Gastrocnemius medialis (tissue), 4 donors: Measurements from ENCODE around the gene BIRC2. TPM values are rescaled to one million over a fixed set of nuclear protein-coding genes. Genes with fewer than 3 reads are reported as not detected.

Source experiments
- ATAC-seq, 2 donors: fragments of 150-250 bp; one replicate each; pipeline ENCODE4 v1.9.1; 2016
- DNase-seq, 2 donors: peaks; one replicate each; pipeline ENCODE4 v3.0.0-alpha.2; 2019
- H3K27ac ChIP-seq, 4 donors: fragments of 200-600 bp; sonication (generic); 1 replicate in 1 of 4; 2 replicates in 3 of 4; pipeline ENCODE4 v1.5.1; 2016 to 2018; ENCODE audit warnings: mild to moderate bottlenecking in 2 of 4, moderate library complexity in 1 of 4
- H3K27me3 ChIP-seq, 3 donors: fragments of 200-600 bp; sonication (generic) in 2 of 3; 1 replicate in 1 of 3; 2 replicates in 2 of 3; pipeline versions ENCODE4 v1.5.1 to v1.6.0; 2016 to 2019; ENCODE audit warnings: mild to moderate bottlenecking in 1 of 3, moderate library complexity in 1 of 3
- H3K36me3 ChIP-seq, 2 donors: fragments of 200-600 bp; sonication (generic) in 1 of 2; one replicate each; pipeline ENCODE4 v1.5.1; 2017 to 2018
- H3K4me1 ChIP-seq, 2 donors: fragments of 200-600 bp; sonication (generic) in 1 of 2; one replicate each; pipeline ENCODE4 v1.5.1; 2016 to 2017; ENCODE audit warnings: mild to moderate bottlenecking in 2 of 2
- H3K4me3 ChIP-seq, 4 donors: fragments of 200-600 bp; sonication (generic) in 3 of 4; 1 replicate in 1 of 4; 2 replicates in 3 of 4; pipeline ENCODE4 v1.5.1; 2016 to 2019; ENCODE audit warnings: mild to moderate bottlenecking in 2 of 4
- H3K9me3 ChIP-seq, 3 donors: fragments of 200-600 bp; sonication (generic) in 2 of 3; 1 replicate in 1 of 3; 2 replicates in 2 of 3; pipeline ENCODE4 v1.5.1; 2016 to 2019
- POLR2A ChIP-seq, 2 donors: fragments of 450-650 bp; IDR thresholded peaks; one replicate each; pipeline ENCODE4 v1.6.1; 2017; ENCODE audit warnings: antibody characterized with exemption in 2 of 2, mild to moderate bottlenecking in 2 of 2, moderate library complexity in 2 of 2
- in situ Hi-C, 4 donors: fragments of 200-750 bp; cut with MboI; loops; one replicate each; pipeline versions ENCODE4 v1.15.0 to v1.8.0; 2017; ENCODE audit warnings: low sequenced_read_pairs in 4 of 4
- intact Hi-C: fragments of 100-400 bp; cut with DNase I; formaldehyde crosslinking; loops from one replicate; pipeline ENCODE4 v1.15.1; 2023; ENCODE audit warnings: low total_unique reads
- total RNA-seq, 4 donors: library from RNA; depleted of rRNA; stranded (reverse); fragments of >200 nt; gene quantifications; one replicate each; pipeline versions ENCODE4 v1.1.0 to v1.2.3, GENCODE V29; 2016
- TF ChIP-seq, protein P1 (sequence below), 5 experiments: fragments of 450-650 bp in 3 of 5; fragments of 200-600 bp in 2 of 5; sonication (generic) in 2 of 5; IDR thresholded peaks in 4 of 5; conservative IDR thresholded peaks in 1 of 5; 1 replicate in 4 of 5; 2 replicates in 1 of 5; pipeline ENCODE4 v1.5.1; 2016 to 2019; ENCODE audit warnings: antibody characterized with exemption in 5 of 5, mild to moderate bottlenecking in 3 of 5, moderate library complexity in 3 of 5

Gene BIRC2
- total RNA-seq, 4 donors from 2014 or later: 30.7 to 60.3 (median 46.6) TPM

DNA sequence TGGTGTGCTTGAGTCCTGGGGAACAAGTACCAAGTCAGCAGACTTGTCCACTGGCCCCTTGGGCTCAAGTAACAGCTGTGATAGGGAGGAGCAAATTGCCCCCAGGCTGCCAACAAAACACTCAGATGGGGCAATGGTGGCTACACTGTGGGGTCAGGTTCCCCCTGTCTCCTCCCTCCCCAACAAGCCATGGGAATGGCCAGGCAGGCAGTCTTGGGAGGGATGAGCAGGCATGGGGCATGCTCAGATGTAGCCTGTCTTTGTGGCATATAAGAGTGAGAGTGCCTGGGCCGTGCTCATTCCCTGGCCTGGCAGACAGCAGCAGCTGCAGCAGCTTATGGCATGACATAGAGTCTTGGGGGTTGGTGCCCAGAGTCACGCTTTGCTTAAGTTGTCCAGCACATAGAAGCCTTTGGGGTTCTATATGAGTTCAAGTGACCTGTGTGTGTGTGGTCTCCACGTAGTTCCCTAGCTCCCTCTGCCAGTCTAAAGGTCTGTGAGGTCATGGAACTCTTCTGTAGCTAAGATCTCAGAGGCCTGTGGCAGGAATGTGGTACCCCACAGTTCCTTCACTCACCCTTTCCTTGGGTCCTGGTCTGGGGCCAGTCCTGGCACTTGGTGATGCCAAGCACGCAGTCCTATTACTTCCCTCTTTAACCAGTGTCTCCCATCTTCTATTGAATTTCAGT lies 44.7 kb downstream of the BIRC2 start:
- ATAC-seq (peak in 1 of 2 donors; percentile 37), DNase-seq (no peak)
- Histone ChIP-seq H3K27ac (no peak overlapping the region), H3K36me3 (peaks cover 0 to 41% of the 10 kb centered on the region in 2 donors), H3K9me3 (no peaks in the 10 kb centered on the region), H3K27me3 (no peaks in the 10 kb centered on the region), H3K4me1 (peaks cover 2 to 3% of the 10 kb centered on the region in 2 donors), H3K4me3 (no peak overlapping the region)
- in situ Hi-C loops (loop anchor here in 1 of 4 donors (25.0 kb wide), 1 partner anchor 96 kb away; no protein-coding TSS in a partner anchor), intact Hi-C loops (loop anchor here (5.0 kb wide), 1 partner anchor 61 kb away; the partner anchor contains the start of gene TMEM123)
- TF ChIP-seq, protein P1, sequence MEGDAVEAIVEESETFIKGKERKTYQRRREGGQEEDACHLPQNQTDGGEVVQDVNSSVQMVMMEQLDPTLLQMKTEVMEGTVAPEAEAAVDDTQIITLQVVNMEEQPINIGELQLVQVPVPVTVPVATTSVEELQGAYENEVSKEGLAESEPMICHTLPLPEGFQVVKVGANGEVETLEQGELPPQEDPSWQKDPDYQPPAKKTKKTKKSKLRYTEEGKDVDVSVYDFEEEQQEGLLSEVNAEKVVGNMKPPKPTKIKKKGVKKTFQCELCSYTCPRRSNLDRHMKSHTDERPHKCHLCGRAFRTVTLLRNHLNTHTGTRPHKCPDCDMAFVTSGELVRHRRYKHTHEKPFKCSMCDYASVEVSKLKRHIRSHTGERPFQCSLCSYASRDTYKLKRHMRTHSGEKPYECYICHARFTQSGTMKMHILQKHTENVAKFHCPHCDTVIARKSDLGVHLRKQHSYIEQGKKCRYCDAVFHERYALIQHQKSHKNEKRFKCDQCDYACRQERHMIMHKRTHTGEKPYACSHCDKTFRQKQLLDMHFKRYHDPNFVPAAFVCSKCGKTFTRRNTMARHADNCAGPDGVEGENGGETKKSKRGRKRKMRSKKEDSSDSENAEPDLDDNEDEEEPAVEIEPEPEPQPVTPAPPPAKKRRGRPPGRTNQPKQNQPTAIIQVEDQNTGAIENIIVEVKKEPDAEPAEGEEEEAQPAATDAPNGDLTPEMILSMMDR (IDR thresholded peaks at IDR 0.05 in 4 of 5, conservative IDR thresholded peaks at IDR 0.05 in 1 of 5): no peak
- no peak for TF ChIP-seq POLR2A (IDR thresholded peaks at IDR 0.05)

- no peaks in the 10 kb centered on the region for H3K27me3 ChIP-seq
- no peak for DNase-seq
- no peak overlapping the region for H3K27ac ChIP-seq
- peaks cover 0 to 29% of the 10 kb centered on the region in 2 donors for H3K36me3 ChIP-seq
- H3K4me3 ChIP-seq: no peak overlapping the region
- peaks cover 11 to 12% of the 10 kb centered on the region in 2 donors for H3K4me1 ChIP-seq
- no peaks in the 10 kb centered on the region for H3K9me3 ChIP-seq
- intact Hi-C loops: loop anchor here (5.0 kb wide), 1 partner anchor 59 kb away; the partner anchor contains the start of gene TMEM123
- ATAC-seq: no peak
- TF ChIP-seq, protein P1 (IDR thresholded peaks at IDR 0.05 in 4 of 5, conservative IDR thresholded peaks at IDR 0.05 in 1 of 5): no peak
- no peak for TF ChIP-seq POLR2A (IDR thresholded peaks at IDR 0.05)
- in situ Hi-C loops: loop anchor here in 1 of 4 donors (25.0 kb wide), 1 partner anchor 94 kb away; no protein-coding TSS in a partner anchor
Observed at GRCh38 chr11:102393272-102393730, 46.3 kb downstream of the BIRC2 start.

- intact Hi-C loops: no loop called here
- DNase-seq (no peak), ATAC-seq (no peak)
- no peak overlapping the region for H3K27ac ChIP-seq
- peaks cover 0 to 20% of the 10 kb centered on the region in 2 donors for H3K36me3 ChIP-seq
- TF ChIP-seq POLR2A (IDR thresholded peaks at IDR 0.05): no peak
- TF ChIP-seq, protein P1 (IDR thresholded peaks at IDR 0.05 in 4 of 5, conservative IDR thresholded peaks at IDR 0.05 in 1 of 5): no peak
- H3K9me3 ChIP-seq: no peaks in the 10 kb centered on the region
- in situ Hi-C loops: loop anchor here in 1 of 4 donors (25.0 kb wide), 1 partner anchor 91 kb away; no protein-coding TSS in a partner anchor
- H3K4me3 ChIP-seq: no peak overlapping the region
- H3K4me1 ChIP-seq: peaks cover 9 to 12% of the 10 kb centered on the region in 2 donors
- H3K27me3 ChIP-seq: no peaks in the 10 kb centered on the region
Observed at GRCh38 chr11:102395720-102396393, 48.8 kb downstream of the BIRC2 start.

DNA sequence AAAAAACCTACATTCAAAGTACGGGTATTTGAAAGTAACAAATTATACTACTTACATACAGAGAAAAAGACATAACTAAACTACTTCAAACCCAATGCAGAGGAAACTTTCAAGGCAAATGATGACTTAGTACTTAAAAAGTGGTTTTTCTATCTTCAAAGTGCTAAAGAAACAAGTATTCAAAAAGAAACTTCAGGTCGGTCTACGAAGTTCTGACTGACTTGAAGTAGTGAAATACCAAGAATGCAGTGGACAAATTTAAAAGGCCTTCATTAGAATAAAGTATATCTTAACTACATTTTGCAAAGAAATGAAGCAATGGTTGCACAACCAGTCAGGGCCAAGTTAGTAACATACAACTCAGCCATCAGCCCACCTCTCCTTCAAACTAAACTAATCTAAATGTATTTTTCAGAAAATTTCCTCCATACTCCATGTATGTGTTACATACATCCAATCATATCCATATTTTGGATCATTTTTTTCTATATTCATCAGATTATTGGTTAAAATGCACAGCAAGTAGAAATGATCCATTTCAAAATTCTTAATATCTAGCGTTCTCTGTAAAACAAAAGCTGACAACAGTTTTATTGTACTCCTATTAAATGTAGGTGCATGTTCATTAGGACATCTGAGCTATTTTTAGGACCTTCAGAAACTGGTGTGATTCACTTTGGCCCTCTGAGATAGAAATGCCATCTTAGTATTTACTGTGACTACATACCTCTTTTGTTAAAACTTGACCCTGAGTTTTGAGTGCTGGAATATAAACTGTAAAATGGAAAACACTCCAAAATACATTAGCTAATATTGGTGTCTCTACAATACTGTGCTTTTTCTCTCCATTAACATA lies 49.9 kb downstream of the BIRC2 start:
- Histone ChIP-seq H3K4me1 (peaks cover 8 to 12% of the 10 kb centered on the region in 2 donors), H3K9me3 (no peaks in the 10 kb centered on the region), H3K27ac (no peak overlapping the region), H3K27me3 (no peaks in the 10 kb centered on the region), H3K36me3 (peaks cover 0 to 20% of the 10 kb centered on the region in 2 donors), H3K4me3 (no peak overlapping the region)
- intact Hi-C loops (no loop called here), in situ Hi-C loops (loop anchor here in 1 of 4 donors (25.0 kb wide), 1 partner anchor 90 kb away; no protein-coding TSS in a partner anchor)
- TF ChIP-seq POLR2A (IDR thresholded peaks at IDR 0.05): no peak
- TF ChIP-seq, protein P1 (IDR thresholded peaks at IDR 0.05 in 4 of 5, conservative IDR thresholded peaks at IDR 0.05 in 1 of 5): no peak
- peak in 1 of 2 donors; percentile 62 for ATAC-seq
- no peak for DNase-seq
